Measurements from ENCODE around the gene IGSF21.

IGSF21 gene

DNA sequence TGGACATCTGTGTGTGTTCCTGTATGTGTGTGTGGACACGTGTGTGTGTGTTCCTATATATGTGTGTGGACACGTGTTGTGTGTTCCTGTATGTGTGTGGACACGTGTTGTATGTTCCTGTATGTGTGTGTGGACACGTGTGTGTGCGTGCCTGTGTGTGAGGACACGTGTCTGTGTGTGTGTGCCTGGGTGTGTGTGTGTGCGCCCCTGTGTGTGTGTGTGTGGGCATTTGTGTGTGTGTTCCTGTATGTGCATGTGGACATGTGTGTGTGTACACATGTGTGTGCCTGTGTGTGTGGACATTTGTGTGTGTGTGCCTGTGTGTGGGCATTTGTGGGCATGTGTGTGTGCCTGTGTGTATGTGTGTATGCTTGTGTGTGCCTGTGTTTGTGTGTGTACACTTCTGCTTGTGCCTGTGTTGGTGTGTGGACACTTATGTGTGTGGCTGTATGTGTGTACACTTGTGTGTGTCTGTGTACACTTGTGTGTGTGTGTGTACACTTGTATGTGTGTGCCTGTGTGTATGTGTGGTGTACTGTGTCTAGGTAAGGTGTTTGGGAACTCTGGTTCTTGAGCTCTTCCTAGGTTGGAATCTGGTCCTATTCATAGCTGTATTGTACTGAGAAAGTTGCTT, 3.7 kb upstream of the IGSF21 start:
- no peak for DNase-seq (ENCODE audit: extremely low read depth, insufficient read length)
- TF ChIP-seq CTCF (IDR thresholded peaks at IDR 0.05; ENCODE audit: insufficient read depth, low read length, poor library complexity, severe bottlenecking), result no peak
- H3K36me3 ChIP-seq (ENCODE audit: control insufficient read depth, insufficient read depth, low read length), result no peaks in the 10 kb centered on the region
- H3K4me3 ChIP-seq (replicated peaks; ENCODE audit: low read depth, low read length), result no peak overlapping the region
- H3K27me3 ChIP-seq (replicated peaks; ENCODE audit: control insufficient read depth, insufficient read depth, low read length), result no peaks in the 10 kb centered on the region; the same call in none of the 2 replicates

DNA sequence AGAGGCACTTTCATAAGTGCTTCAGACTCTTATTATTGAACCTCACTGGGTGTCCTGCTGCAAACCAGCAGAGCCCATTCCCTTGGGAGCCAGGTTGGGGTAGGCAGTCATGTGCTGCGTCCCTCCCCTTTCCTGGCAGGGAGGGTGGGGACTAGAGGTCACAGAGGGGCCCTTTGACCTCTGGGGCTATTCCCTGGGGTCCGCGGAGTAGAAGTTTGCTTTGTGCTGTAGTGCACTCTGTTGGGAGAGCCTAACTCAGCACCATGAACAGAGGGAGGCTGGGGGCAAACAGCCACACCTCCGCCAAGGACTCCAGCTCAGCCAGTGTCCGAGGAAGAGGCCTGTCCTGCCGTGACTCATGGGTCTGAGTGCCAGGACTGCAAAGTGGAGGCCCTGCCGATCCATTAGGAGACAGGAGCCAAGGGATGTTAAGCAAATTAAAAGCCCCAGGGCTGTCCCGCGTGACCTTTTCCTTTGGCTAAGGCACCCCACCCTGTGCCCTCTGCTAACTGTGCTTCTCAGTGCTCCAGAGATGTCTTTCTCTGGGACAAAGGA, 3.0 kb upstream of the IGSF21 start:
- no peak for TF ChIP-seq CTCF (IDR thresholded peaks at IDR 0.05; ENCODE audit: insufficient read depth, low read length, poor library complexity, severe bottlenecking)
- H3K27me3 ChIP-seq (replicated peaks; ENCODE audit: control insufficient read depth, insufficient read depth, low read length), result peaks cover 1% of the 10 kb centered on the region
- no peak for DNase-seq (ENCODE audit: extremely low read depth, insufficient read length)

GRCh38 chr1:18105196-18105595, 2.4 kb upstream of the IGSF21 start:
- DNase-seq (ENCODE audit: extremely low read depth, insufficient read length), result no peak
- H3K36me3 ChIP-seq (ENCODE audit: control insufficient read depth, insufficient read depth, low read length), result no peaks in the 10 kb centered on the region
- no peak for TF ChIP-seq CTCF (IDR thresholded peaks at IDR 0.05; ENCODE audit: insufficient read depth, low read length, poor library complexity, severe bottlenecking)
- peaks cover 1% of the 10 kb centered on the region for H3K27me3 ChIP-seq (replicated peaks; ENCODE audit: control insufficient read depth, insufficient read depth, low read length)
- no peak overlapping the region for H3K4me3 ChIP-seq (replicated peaks; ENCODE audit: low read depth, low read length)

More for the DNA sequence above, 3.0 kb upstream of the IGSF21 start:
- Histone ChIP-seq H3K36me3 (ENCODE audit: control insufficient read depth, insufficient read depth, low read length) (no peaks in the 10 kb centered on the region), H3K4me3 (replicated peaks; ENCODE audit: low read depth, low read length) (no peak overlapping the region)

DNA sequence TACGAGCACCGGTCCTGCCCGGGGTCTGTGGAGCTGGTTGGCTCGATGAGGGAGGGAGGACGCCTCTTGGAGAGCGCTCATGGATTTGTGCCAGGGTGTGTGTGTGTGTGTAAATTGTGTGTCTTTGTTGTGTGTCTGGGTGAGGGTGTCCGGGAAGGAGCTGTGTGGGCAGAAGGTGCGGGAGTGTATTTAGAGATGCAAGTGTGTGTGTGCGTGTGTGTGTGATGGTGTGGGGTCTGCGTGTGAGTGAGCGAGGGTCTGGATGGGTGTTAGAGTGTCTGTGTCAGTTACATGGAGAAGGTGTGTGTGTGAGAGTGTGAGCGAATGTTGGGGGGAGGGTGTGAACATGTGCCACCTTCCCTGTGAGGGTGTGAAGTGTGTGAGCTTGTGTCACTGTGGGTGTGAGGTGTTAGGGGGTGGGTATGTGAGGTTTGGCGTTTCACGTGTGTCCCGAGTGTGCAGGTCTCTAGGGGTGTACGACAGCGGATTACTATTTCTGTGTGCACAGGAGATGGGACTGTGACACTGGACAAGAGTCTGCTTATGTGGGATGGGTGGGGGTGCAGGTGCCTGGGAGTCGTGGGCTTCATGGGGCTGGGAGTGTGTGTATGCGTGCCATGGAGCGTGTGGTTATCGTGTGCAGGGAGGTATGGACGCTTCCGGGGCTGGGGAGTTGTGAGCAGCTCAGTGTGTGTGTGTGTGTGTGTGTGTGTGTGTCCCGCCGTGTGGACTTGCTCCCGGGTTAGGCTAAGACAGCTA, 880 bp downstream of the IGSF21 start:
- Histone ChIP-seq H3K27me3 (replicated peaks; ENCODE audit: control insufficient read depth, insufficient read depth, low read length) (peaks cover 1% of the 10 kb centered on the region), H3K4me3 (replicated peaks; ENCODE audit: low read depth, low read length) (no peak overlapping the region), H3K36me3 (ENCODE audit: control insufficient read depth, insufficient read depth, low read length) (no peaks in the 10 kb centered on the region)
- no peak for TF ChIP-seq CTCF (IDR thresholded peaks at IDR 0.05; ENCODE audit: insufficient read depth, low read length, poor library complexity, severe bottlenecking)
- no peak for DNase-seq (ENCODE audit: extremely low read depth, insufficient read length)

- Histone ChIP-seq H3K27me3 (replicated peaks; ENCODE audit: control insufficient read depth, insufficient read depth, low read length) (peaks cover 1% of the 10 kb centered on the region), H3K4me3 (replicated peaks; ENCODE audit: low read depth, low read length) (no peak overlapping the region), H3K36me3 (ENCODE audit: control insufficient read depth, insufficient read depth, low read length) (no peaks in the 10 kb centered on the region)
- DNase-seq (ENCODE audit: extremely low read depth, insufficient read length), result no peak
- TF ChIP-seq CTCF (IDR thresholded peaks at IDR 0.05; ENCODE audit: insufficient read depth, low read length, poor library complexity, severe bottlenecking), result no peak
These were observed 1.6 kb downstream of the IGSF21 start for GRCh38 chr1:18109058-18109755.

All from GM06990 (cell line).